Stimulated activated CD8-positive, alpha-beta memory T cell treated with anti-CD3 and anti-CD28 coated beads, Interleukin-2, amount 100 ng/mL, for 1 hour (primary cell): ENCODE results near the gene ZDBF2.
"Not testable (repeated sequence)": the region's sequence is repeated elsewhere in the genome, so short reads cannot be mapped to it uniquely, and the experiment has no call there.

Experiments
- DNase-seq, 2 donors: peaks; one replicate each; pipeline ENCODE4 v3.0.0-alpha.2; 2020; ENCODE audit warnings: low read depth in 2 of 2

Gene ZDBF2

GRCh38 chr2:206323486-206323885 lies 49.0 kb downstream of the ZDBF2 start:
- no peak for DNase-seq

GRCh38 chr2:206324869-206325268 lies 50.4 kb downstream of the ZDBF2 start:
- DNase-seq, result no peak

- DNase-seq, result no peak
These were observed 54.5 kb downstream of the ZDBF2 start for GRCh38 chr2:206328974-206329373.

DNA sequence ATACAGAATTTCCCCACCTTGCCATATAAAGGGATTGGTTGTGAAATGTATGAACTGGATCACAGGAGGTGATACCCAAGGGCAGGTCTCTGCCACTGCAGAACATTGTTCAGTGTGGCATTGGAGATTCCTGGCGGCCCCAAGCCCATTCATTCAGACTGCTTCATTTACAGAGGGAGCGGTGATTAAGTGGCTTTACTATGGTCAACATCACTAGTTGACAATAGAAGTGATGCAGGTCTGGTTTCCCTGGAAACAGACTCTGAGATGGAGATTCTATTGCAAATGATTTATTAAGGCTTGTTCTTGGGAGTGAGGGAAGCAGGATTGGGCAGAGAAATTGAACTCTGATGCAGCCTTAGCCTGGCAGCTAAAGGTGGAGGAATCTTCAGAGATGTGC lies 62.4 kb downstream of the ZDBF2 start:
- DNase-seq, result no peak

DNA sequence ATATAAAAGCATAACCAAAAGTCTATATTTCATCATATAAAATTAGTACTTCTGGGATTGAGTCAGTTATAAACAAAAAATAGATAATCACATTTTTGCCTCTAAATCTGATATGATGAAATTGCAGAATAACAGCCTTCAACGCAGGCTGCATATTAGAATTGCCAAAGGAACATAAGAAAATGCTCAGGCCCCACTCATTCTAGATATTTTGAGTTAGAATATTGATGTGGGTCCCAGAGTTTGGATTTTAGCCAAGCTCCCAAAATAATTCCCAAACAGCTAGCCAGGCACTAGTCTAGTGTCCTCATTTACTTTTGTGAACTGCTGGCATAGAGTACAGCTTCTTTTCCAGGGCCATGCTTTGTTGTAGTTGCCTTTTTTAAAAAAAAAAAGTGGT lies 63.5 kb downstream of the ZDBF2 start:
- DNase-seq, result no peak

DNA sequence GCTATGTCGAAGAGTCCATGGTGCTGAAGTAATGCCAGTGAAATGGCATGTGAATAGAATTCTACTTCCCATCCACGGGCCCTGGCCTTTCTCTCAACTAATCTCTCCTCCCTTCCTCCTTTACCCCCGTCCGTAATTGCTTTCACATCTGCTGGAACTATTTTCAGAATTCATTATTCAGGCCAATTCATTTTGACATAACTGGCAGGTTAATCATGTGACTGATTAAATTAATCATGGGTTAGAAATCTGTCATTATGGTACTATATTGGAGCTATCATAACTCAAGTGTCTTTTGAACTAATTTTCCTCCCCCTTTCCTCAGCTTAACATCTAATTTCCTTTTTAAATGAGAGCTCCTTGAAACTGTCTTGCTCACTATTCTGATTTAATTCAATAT lies 66.9 kb downstream of the ZDBF2 start:
- no peak for DNase-seq

DNA sequence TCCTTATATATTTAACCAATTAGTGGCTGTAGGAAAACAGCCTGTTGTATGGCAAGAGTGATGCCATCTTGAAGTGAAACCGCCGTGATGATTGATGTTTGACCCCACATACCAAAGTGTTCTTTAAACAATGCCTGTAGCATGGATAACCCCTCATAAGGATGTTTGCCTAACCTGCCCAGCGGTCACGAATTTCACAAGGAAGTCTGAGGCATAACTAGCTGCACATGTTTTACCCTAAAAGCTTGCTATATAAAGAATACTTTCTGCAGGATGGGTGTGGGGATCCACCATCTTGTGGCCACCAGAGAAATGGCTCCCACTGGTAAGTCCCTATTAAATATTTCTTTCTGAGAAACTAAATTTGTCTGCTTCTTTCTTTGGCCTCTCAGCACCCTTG lies 68.7 kb downstream of the ZDBF2 start:
- no peak for DNase-seq

GRCh38 chr2:206343816-206344215 lies 69.4 kb downstream of the ZDBF2 start:
- DNase-seq, result no peak

DNA sequence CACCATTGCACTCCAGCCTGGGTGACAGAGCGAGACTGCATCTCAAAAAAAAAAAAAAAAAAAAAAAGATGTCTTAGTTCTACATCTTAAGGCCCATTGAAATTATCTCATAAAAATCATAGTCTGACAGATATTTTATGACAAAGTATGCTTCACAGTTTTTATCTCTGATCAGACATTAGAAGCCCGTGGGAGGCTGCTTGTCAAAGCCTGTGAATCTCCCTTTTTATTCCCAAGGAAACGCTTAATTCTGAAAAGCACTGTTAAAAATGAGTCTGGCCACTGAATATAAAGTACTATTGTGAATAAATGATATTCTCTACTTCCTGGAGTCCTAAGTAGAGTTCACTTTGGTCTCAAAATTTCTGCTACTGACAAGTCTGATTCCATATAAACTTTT lies 71.1 kb downstream of the ZDBF2 start:
- DNase-seq, result no peak

DNA sequence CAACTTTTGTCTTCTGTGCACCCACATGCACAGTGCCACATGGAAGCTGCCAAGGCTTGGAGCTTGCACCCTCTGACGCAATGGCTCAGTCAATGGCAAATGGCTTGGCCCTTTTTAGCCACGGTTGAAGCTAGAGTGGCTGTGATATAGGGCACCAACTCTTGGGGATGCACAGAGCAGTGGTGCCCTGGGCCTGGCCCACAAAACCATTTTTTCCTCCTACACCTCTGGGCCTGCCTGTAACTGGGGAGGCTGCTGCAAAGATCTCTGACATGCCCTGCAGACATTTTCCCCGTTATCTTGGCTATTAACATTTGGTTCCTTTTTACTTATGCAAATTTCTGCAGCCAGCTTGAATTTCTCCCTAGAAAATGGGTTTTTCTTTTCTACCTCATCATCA lies 74.9 kb downstream of the ZDBF2 start:
- DNase-seq, result no peak

- no peak for DNase-seq
These were observed 78.1 kb downstream of the ZDBF2 start for GRCh38 chr2:206352571-206352970.

- no peak for DNase-seq
These were observed 79.2 kb downstream of the ZDBF2 start for GRCh38 chr2:206353685-206354084.

DNA sequence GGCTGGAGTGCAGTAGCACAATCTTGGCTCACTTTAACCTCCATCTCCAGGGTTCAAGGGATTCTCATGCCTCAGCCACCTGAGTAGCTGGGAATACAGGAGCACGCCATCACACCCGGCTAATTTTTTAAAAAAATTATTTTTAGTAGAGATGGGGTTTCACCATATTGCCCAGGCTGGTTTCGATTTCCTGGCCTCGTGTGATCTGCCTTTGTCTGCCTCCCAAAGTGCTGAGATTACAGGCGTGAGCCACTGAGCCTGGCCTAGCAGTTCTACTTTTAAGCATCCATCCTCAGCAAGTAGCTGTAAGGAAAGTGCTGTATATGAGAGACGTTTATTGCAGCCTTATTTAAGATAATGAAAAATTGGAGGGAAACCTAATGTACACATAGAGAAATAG lies 79.7 kb downstream of the ZDBF2 start:
- DNase-seq, result no peak

DNA sequence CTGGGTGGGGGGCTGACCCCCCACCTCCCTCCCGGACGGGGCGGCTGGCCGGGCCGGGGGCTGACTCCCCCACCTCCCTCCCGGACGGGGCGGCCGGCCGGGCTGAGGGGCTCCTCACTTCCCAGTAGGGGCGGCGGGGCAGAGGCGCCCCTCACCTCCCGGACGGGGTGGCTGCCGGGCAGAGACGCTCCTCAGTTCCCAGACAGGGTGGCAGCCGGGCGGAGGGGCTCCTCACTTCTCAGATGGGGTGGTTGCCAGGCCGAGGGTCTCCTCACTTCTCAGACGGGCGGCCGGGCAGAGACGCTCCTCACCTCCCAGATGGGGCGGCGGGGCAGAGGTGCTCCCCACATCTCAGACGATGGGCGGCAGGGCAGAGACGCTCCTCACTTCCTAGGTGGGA lies 82.4 kb downstream of the ZDBF2 start:
- DNase-seq, result not testable (repeated sequence)

DNA sequence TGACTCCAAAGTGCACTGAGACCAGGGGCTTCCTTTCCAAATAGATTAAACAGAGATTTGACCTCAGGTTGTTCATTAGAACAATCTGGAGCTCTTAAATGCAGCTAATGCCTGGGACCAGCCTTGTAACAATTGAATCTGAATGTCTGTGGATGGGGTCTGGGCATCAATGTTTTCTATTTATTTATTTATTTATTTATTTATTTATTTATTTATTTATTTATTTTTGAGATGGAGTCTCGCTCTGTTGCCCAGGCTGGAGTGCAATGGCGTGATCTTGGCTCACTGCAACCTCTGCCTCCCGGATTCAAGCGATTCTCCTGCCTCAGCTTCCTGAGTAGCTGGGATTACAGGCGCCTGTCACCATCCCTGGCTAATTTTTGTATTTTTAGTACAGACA lies 86.4 kb downstream of the ZDBF2 start:
- not testable (repeated sequence) for DNase-seq

GRCh38 chr2:206361407-206362045 lies 87.1 kb downstream of the ZDBF2 start:
- DNase-seq, result no peak
